ENCODE results near the gene ARHGAP10.

DNA sequence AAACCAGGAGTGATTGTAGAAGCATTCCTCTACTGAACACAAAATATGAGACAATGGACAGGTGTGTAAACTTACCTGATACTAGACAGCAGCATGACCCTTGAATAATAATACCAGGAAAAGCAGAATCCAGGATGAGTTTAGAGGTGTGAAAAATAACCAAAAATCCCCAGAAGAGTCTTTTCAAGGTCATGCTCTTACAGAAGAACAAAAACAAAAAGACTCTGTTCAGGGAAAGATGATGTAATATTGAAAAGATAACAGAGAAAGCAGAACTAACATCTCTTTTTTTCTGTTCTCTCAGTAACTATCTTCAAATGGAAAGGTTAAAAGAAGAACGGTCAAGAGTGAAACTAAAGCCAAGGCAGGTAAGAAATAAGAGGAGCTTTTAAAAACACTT is 14.0 kb upstream of the ARHGAP10 start:
- no peak for TF ChIP-seq EZH2phosphoT487 (IDR thresholded peaks at IDR 0.05; ENCODE audit: borderline replicate concordance, low read depth, low read length)
- TF ChIP-seq, protein P1, sequence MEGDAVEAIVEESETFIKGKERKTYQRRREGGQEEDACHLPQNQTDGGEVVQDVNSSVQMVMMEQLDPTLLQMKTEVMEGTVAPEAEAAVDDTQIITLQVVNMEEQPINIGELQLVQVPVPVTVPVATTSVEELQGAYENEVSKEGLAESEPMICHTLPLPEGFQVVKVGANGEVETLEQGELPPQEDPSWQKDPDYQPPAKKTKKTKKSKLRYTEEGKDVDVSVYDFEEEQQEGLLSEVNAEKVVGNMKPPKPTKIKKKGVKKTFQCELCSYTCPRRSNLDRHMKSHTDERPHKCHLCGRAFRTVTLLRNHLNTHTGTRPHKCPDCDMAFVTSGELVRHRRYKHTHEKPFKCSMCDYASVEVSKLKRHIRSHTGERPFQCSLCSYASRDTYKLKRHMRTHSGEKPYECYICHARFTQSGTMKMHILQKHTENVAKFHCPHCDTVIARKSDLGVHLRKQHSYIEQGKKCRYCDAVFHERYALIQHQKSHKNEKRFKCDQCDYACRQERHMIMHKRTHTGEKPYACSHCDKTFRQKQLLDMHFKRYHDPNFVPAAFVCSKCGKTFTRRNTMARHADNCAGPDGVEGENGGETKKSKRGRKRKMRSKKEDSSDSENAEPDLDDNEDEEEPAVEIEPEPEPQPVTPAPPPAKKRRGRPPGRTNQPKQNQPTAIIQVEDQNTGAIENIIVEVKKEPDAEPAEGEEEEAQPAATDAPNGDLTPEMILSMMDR (conservative IDR thresholded peaks at IDR 0.05; ENCODE audit: low read length) = no peak
